Measurements from ENCODE around the gene GRAMD1B.

GRCh38 chr11:123452794-123453193 is 22.7 kb downstream of the GRAMD1B start:
- no peak for TF ChIP-seq CTCF (IDR thresholded peaks at IDR 0.05; ENCODE audit: poor library complexity)
- no peak for TF ChIP-seq EZH2 (IDR thresholded peaks at IDR 0.05; ENCODE audit: borderline replicate concordance)
- TF ChIP-seq EZH2phosphoT487 (IDR thresholded peaks at IDR 0.05; ENCODE audit: low read depth, severe bottlenecking, unreplicated experiment) = no peak
